B cell (primary cell): Measurements from ENCODE around the gene HTR7. TPM values are rescaled to one million over a fixed set of nuclear protein-coding genes. Genes with fewer than 3 reads are reported as not detected.

Experiments
- ATAC-seq: fragments of 200-7000 bp; cut with Tn5 transposase; one replicate; pipeline ENCODE4 v1.10.0; 2021; ENCODE audit warnings: low read depth, mild to moderate bottlenecking, moderate number of reproducible peaks, moderate library complexity
- CTCF ChIA-PET: fragments of 350-600 bp; sonication (Branson Sonifier 250); formaldehyde crosslinking; loops from one replicate; lab custom pipeline; 2021; ENCODE audit warnings: antibody characterized with exemption, inconsistent platforms; lab: Charles Lee
- POLR2A ChIA-PET: fragments of 350-600 bp; sonication (Branson Sonifier 250); formaldehyde crosslinking; loops from one replicate; lab custom pipeline; 2021; ENCODE audit warnings: antibody characterized with exemption; lab: Charles Lee
- DNase-seq: peaks from one replicate; pipeline ENCODE4 v3.0.0; 2013
- H2AFZ ChIP-seq: 2 replicates; pipeline ENCODE4 v1.6.1; 2012; ENCODE audit warnings: mild to moderate bottlenecking, low read depth, low read length; ENCODE audit not compliant: insufficient read depth, poor library complexity, severe bottlenecking
- H3K27ac ChIP-seq, 2 donors: 1 replicate in 1 of 2; 2 replicates in 1 of 2; pipeline ENCODE4 v1.5.1; 2012 to 2013; ENCODE audit warnings: low read length in 2 of 2, mild to moderate bottlenecking in 2 of 2, moderate library complexity in 1 of 2
- H3K27me3 ChIP-seq, 4 experiments: fragments of 200-600 bp in 1 of 4; sonication (generic) in 1 of 4; replicated peaks in 1 of 4; 1 replicate in 2 of 4; 2 replicates in 2 of 4; pipeline versions ENCODE4 v1.6.1 to v1.7.0; 2013 to 2016; ENCODE audit warnings: low read length in 3 of 4, mild to moderate bottlenecking in 2 of 4, mixed read lengths in 1 of 4, moderate library complexity in 1 of 4; ENCODE audit not compliant: insufficient read depth in 4 of 4, control insufficient read depth in 3 of 4; ENCODE audit errors: control extremely low read depth in 1 of 4
- H3K36me3 ChIP-seq, 2 experiments: replicated peaks in 1 of 2; 1 replicate in 1 of 2; 2 replicates in 1 of 2; pipeline versions ENCODE4 v1.6.1 to v1.7.1; 2013; ENCODE audit warnings: low read length in 1 of 2; ENCODE audit not compliant: insufficient read depth in 2 of 2, control insufficient read depth in 1 of 2; ENCODE audit errors: control extremely low read depth in 1 of 2, extremely low read depth in 1 of 2
- H3K4me1 ChIP-seq, 2 donors: fragments of 200-600 bp in 1 of 2; sonication (generic) in 1 of 2; 1 replicate in 1 of 2; 2 replicates in 1 of 2; pipeline versions ENCODE4 v1.5.1 to v1.6.1; 2013 to 2017; ENCODE audit warnings: low read length in 2 of 2; ENCODE audit not compliant: control insufficient read depth in 2 of 2, insufficient read depth in 2 of 2
- H3K4me2 ChIP-seq: replicated peaks from 2 replicates; pipeline ENCODE3; 2012; ENCODE audit warnings: mild to moderate bottlenecking, low read depth, low read length; ENCODE audit not compliant: poor library complexity, severe bottlenecking
- H3K4me3 ChIP-seq, 5 experiments: fragments of 200-600 bp in 1 of 5; sonication (generic) in 1 of 5; 1 replicate in 3 of 5; 2 replicates in 2 of 5; pipeline versions ENCODE4 v1.5.1 to v1.7.0; 2011 to 2016; ENCODE audit warnings: low read length in 4 of 5, mild to moderate bottlenecking in 4 of 5, low read depth in 2 of 5, control low read depth in 1 of 5, moderate library complexity in 1 of 5; ENCODE audit not compliant: insufficient read depth in 1 of 5; ENCODE audit errors: control extremely low read depth in 1 of 5, extremely low read depth in 1 of 5
- H3K79me2 ChIP-seq: fragments of 200-600 bp; sonication (generic); one replicate; pipeline ENCODE4 v1.6.0; 2016; ENCODE audit warnings: low read length; ENCODE audit not compliant: control insufficient read depth, insufficient read depth
- H3K9ac ChIP-seq: fragments of 200-600 bp; sonication (generic); 2 replicates; pipeline ENCODE4 v1.6.1; 2017; ENCODE audit warnings: mild to moderate bottlenecking, low read length, moderate library complexity
- H3K9me3 ChIP-seq, 3 donors: one replicate each; pipeline versions ENCODE4 v1.6.1 to v1.7.1; 2013; ENCODE audit warnings: low read length in 2 of 3; ENCODE audit not compliant: control insufficient read depth in 2 of 3, insufficient read depth in 1 of 3; ENCODE audit errors: control extremely low read depth in 1 of 3
- H4K20me1 ChIP-seq: 2 replicates; pipeline ENCODE4 v1.6.0; 2012; ENCODE audit warnings: mild to moderate bottlenecking, low read length; ENCODE audit not compliant: insufficient read depth, control insufficient read depth, poor library complexity, severe bottlenecking
- H3K27ac Mint-ChIP-seq: one replicate; pipeline ENCODE4 v1.8.0; 2021; ENCODE audit warnings: mixed read lengths
- H3K27me3 Mint-ChIP-seq: one replicate; pipeline ENCODE4 v1.8.0; 2021; ENCODE audit warnings: mixed read lengths
- H3K4me1 Mint-ChIP-seq: one replicate; pipeline ENCODE4 v1.8.0; 2021; ENCODE audit warnings: mixed read lengths
- H3K4me3 Mint-ChIP-seq: one replicate; pipeline ENCODE4 v1.8.0; 2021; ENCODE audit warnings: mixed read lengths
- H3K9me3 Mint-ChIP-seq: one replicate; pipeline ENCODE4 v1.8.0; 2022; ENCODE audit warnings: mixed read lengths; ENCODE audit not compliant: insufficient read depth
- EZH2 ChIP-seq: IDR thresholded peaks from 2 replicates; pipeline ENCODE4 v1.6.1; 2012; ENCODE audit warnings: borderline replicate concordance, low read depth, mild to moderate bottlenecking, moderate library complexity, low read length; ENCODE audit not compliant: insufficient read depth, poor library complexity, severe bottlenecking
- WGBS: methylation state at CpG from one replicate; pipeline ENCODE4 v1.1.5; 2013; ENCODE audit warnings: missing lambda C conversion rate; ENCODE audit not compliant: insufficient coverage; 5-methylcytosine and 5-hydroxymethylcytosine counted together
- intact Hi-C: fragments of 100-400 bp; cut with micrococcal nuclease; formaldehyde crosslinking; loops from one replicate; pipeline ENCODE4 v1.10.0; 2022
- polyA plus RNA-seq: library from polyadenylated mRNA; depleted of rRNA; stranded (reverse); fragments of >200 nt; gene quantifications from 2 replicates; pipeline ENCODE4 v1.2.3, GENCODE V29; 2012
- total RNA-seq, 2 donors: library from RNA; stranded (reverse); fragments of 120-200 nt in 1 of 2; gene quantifications; 1 replicate in 1 of 2; 2 replicates in 1 of 2; pipeline versions ENCODE4 v1.2.3 to v1.2.4, GENCODE V29; 2013 to 2022
- TF ChIP-seq, protein P1 (sequence below): fragments of 200-600 bp; IDR thresholded peaks from one replicate; pipeline ENCODE4 v1.8.0; 2022; ENCODE audit warnings: antibody characterized with exemption, mild to moderate bottlenecking

Gene HTR7
- total and polyA plus RNA-seq, 2 donors (not counting 1 experiment from before 2014, with no cell fraction given) = 0.03 TPM; not detected in 1

DNA sequence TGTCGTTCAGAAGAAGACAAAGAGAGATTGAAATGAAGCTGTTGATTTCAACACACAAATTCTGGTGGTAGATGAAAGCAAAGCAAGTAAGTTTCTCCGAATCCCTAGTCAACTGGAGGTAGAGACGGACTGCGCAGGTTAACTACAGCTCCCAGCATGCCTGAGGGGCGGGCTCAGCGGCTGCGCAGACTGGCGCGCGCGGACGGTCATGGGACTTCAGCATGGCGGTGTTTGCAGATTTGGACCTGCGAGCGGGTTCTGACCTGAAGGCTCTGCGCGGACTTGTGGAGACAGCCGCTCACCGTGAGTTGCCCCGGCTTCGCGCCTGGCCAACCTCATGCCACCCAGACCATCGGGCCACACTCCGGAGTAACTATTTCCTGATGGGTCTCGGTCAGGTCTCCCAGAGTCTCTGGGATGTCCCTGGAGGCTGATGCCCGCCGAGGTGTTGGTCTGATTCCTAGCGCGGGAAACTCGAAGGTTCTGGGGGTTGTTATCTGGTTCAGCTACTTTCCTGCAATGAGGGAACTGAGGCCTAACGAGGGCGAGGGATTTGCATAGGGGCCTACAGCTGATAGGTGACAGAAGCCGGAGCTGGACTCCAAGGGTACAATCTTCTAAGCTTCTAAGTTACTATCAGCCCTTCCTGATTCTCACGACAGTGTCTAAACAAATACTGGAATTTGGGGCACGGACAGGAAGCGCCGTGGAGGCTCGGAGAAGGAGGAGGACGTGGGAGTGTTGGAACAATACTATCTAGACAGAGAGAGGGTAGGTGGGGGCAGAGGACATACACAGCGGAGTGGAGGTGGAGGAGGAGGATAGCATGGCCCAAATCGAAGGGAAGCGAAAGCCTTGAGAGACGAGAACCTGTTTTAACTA is 14.2 kb upstream of the HTR7 start, which contains the start of gene RPP30:
Gene RPP30, plus strand, starts transcription at position 209 of the 882 bp plus-strand sequence. Its CDS starts 13 bp downstream, at position 222.
- intact Hi-C loops = loop anchor here (1.0 to 10.0 kb wide), 9 partner anchors 14 to 1230 kb away; partner anchors contain the start of genes HECTD2, HTR7, KIF20B and TNKS2
- Mint-ChIP-seq H3K27me3 (peaks cover 27% of the 10 kb centered on the region), H3K9me3 (peaks cover 3% of the 10 kb centered on the region), H3K4me3 (peak within 1 kb of the TSS; percentile 92), H3K4me1 (peaks cover 32% of the 10 kb centered on the region), H3K27ac (peak within 1 kb of the TSS; percentile 84)
- H3K79me2 ChIP-seq = peaks cover 28% of the 10 kb centered on the region
- peak within 1 kb of the TSS; percentile 81 for H3K4me2 ChIP-seq
- H3K4me3 ChIP-seq = peak within 1 kb of the TSS; percentile 72 to 96 (median 92)
- peak within 1 kb of the TSS; percentile 85 for H3K9ac ChIP-seq
- peaks cover 2 to 15% of the 10 kb centered on the region in 2 experiments for H3K36me3 ChIP-seq
- CTCF ChIA-PET = interaction anchor here (0.6 to 3.1 kb wide), 12 partner anchors 8 to 379 kb away, joined by 3 to 24 read pairs (median 3); partner anchors contain the start of gene HTR7
- peaks cover 16 to 18% of the 10 kb centered on the region in 2 donors for H3K4me1 ChIP-seq
- peak; percentile 86 for DNase-seq
- no peaks in the 10 kb centered on the region for H4K20me1 ChIP-seq
- H2AFZ ChIP-seq = peak within 1 kb of the TSS; percentile 90
- POLR2A ChIA-PET = no interaction called here
- TF ChIP-seq, protein P1, sequence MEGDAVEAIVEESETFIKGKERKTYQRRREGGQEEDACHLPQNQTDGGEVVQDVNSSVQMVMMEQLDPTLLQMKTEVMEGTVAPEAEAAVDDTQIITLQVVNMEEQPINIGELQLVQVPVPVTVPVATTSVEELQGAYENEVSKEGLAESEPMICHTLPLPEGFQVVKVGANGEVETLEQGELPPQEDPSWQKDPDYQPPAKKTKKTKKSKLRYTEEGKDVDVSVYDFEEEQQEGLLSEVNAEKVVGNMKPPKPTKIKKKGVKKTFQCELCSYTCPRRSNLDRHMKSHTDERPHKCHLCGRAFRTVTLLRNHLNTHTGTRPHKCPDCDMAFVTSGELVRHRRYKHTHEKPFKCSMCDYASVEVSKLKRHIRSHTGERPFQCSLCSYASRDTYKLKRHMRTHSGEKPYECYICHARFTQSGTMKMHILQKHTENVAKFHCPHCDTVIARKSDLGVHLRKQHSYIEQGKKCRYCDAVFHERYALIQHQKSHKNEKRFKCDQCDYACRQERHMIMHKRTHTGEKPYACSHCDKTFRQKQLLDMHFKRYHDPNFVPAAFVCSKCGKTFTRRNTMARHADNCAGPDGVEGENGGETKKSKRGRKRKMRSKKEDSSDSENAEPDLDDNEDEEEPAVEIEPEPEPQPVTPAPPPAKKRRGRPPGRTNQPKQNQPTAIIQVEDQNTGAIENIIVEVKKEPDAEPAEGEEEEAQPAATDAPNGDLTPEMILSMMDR = no peak
- TF ChIP-seq EZH2 = no peak
- ATAC-seq = peak; percentile 97
- under 1% methylated on average over 41 of the region's 43 CpGs for WGBS
- H3K9me3 ChIP-seq = peaks cover 0 to 4% (median 1%) of the 10 kb centered on the region in 3 donors
- peaks cover 0 to 13% (median 7%) of the 10 kb centered on the region in 4 experiments for H3K27me3 ChIP-seq
- H3K27ac ChIP-seq = peak within 1 kb of the TSS; percentile 51 to 62
